Measurements from ENCODE around the gene DMXL1.

DNA sequence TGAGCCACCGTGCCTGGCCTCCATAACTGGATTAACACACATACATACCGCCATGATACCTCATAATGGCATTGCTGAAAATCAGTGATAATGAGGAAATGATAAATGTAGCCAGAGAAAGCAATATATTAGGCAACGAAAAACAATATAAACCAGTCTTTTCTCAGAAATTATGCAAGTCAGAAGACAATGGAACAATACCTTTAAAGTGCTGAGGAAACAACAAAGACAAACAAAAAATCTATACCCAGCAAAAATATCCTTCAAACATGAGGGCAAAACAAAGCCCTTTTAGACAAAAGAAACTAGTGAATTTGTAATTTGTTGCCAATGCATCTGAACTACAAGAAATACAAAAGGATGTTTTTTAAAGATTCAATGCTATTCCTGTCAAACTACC lies 186.7 kb downstream of the DMXL1 start:
- TF ChIP-seq EZH2 (IDR thresholded peaks at IDR 0.05; ENCODE audit: insufficient read depth, poor library complexity, severe bottlenecking) = no peak
- TF ChIP-seq EZH2phosphoT487 (IDR thresholded peaks at IDR 0.05; ENCODE audit: insufficient read depth, low read depth) = no peak

All from GM23248 (cell line).